Uterus (tissue), 2 donors: ENCODE results near the gene BATF3.

Source experiments
- CTCF ChIP-seq, 4 experiments: fragments of 200-600 bp in 2 of 4; fragments of 450-650 bp in 2 of 4; sonication (generic) in 2 of 4; IDR thresholded peaks; one replicate each; pipeline ENCODE4 v1.5.1; 2016 to 2019; ENCODE audit warnings: antibody characterized with exemption in 4 of 4, mild to moderate bottlenecking in 2 of 4, moderate library complexity in 1 of 4
- POLR2A ChIP-seq, 2 donors: fragments of 450-650 bp; IDR thresholded peaks; one replicate each; pipeline ENCODE4 v1.6.1; 2016; ENCODE audit warnings: antibody characterized with exemption in 2 of 2, mild to moderate bottlenecking in 1 of 2, moderate library complexity in 1 of 2

DNA sequence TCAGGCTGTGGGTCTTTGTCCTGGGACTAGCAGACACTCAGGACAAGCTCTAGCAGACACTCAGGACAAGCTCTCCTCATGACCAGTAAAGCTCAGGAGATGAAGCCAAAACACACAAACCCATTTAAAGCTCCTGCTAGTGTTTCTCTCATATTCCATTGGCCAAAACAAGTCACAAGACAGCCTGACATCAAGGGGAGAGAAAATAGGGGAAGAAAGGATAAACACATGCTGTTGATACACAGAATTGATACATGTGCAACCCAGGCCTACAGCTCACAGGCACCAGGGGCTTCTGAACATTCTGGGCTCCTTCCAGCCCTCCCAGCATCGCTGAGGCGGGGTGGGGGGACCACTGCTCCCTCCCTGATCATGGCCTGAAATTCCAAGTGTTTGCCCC lies 55.8 kb downstream of the BATF3 start:
- TF ChIP-seq CTCF (IDR thresholded peaks at IDR 0.05) (no peak), POLR2A (IDR thresholded peaks at IDR 0.05) (no peak)
